ENCODE data around the gene SPTLC2. TPM values are rescaled to one million over a fixed set of nuclear protein-coding genes. Genes with fewer than 3 reads are reported as not detected.

Gene SPTLC2
- total RNA-seq, 1 donor from 2014 or later = 29.9 TPM

DNA sequence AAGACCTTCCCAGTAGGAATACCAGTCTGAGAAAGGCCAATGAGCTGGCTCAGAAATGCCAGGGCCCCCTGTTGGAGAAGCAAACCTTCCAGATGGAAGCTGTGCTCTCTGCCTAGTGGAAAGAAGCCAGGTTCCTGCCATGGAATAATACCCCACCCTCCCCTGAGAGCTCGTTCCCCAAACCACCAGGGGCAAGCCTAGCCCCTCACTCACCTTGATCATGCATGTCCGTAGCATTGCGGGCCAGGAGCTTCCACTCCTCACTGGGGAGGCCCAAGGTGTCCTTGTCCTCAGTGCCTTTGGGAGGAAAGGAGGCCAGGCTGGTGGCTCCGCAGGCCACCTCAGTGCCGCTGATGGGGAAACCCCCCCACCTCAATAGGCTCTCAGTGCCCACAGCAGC, 138.4 kb downstream of the SPTLC2 start:
- Mint-ChIP-seq H3K27me3 (ENCODE audit: insufficient read depth) (peaks cover 6% of the 10 kb centered on the region), H3K4me1 (ENCODE audit: low read depth) (no peaks in the 10 kb centered on the region), H3K27ac (no peak overlapping the region), H3K4me3 (no peak overlapping the region), H3K36me3 (ENCODE audit: low read depth) (no peaks in the 10 kb centered on the region), H3K9me3 (no peaks in the 10 kb centered on the region)
- DNase-seq (ENCODE audit: low spot score) = no peak
- intact Hi-C loops (cut with micrococcal nuclease) = no loop called here

DNA sequence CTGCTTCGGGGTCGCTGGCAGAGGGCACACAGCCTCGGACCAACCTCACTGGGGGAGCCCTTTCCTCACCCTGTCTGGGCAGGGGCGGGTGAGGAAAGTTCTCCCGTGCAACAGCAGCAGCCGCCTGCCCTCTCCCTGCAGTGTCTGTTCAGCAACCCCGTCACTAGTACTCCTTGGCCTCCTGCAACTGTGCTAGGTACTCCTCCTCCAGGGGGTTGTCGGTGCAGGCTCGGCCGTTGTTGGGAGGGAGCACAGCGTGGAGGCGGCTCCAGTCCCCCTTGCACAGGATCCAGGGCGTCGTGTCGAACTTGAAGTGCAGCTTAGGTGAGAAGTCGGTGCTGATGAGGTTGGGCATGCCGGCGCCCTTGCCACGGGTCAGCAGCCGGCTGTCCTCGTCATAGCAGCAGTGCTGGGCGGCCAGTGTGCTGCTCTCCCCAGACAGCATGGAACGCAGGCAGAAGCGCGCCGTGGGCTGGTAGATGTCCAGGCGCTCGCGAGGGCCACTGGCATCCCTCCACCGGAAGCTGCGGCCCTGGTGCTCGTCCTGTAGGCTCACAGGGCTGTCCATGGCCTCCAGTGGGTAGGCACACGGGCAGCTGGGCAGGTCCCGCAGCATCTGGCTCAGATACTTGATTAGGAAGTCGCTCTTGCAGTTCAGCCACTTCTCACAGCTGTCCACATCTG, 140.9 kb downstream of the SPTLC2 start:
- H3K4me1 Mint-ChIP-seq (ENCODE audit: low read depth) = no peaks in the 10 kb centered on the region
- intact Hi-C loops (cut with micrococcal nuclease) = no loop called here
- no peak overlapping the region for H3K27ac Mint-ChIP-seq
- H3K27me3 Mint-ChIP-seq (ENCODE audit: insufficient read depth) = peaks cover 5% of the 10 kb centered on the region
- no peaks in the 10 kb centered on the region for H3K36me3 Mint-ChIP-seq (ENCODE audit: low read depth)
- H3K4me3 Mint-ChIP-seq = no peak overlapping the region
- DNase-seq (ENCODE audit: low spot score) = no peak
- H3K9me3 Mint-ChIP-seq = no peaks in the 10 kb centered on the region

DNA sequence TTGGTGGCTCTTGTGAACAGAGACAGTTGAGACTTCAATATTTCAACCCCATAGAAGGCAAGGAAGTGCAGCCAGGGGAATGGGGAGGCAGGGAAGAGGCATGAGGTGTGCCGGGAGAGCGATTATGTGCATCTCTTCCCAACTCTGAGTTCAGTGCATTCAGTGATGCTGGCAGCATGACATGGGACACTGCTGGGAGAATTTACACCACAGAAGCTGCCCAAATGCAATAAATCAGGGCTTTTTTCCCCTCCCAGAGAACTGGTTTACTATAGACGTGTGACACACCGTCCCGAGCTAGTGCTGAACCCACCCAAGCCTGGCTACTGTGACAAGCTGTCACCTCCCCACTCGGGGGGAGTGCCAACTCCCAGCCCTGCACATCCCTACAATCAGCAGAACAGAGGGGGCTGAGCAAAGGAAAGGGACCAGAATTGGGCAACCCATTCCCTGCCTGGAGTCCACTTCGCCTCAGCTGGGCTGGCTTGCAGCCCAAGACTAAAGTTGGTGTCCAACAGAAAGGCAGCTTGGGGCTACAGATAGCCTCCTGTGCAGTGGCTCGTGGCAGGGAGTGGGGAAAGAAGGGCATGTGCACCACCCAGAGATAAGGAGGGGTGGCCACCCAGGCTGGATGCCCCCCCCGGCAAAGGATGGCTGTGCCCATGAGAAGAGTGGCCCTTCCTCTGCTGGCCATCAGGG, 141.8 kb downstream of the SPTLC2 start:
- peaks cover 3% of the 10 kb centered on the region for H3K27me3 Mint-ChIP-seq (ENCODE audit: insufficient read depth)
- intact Hi-C loops (cut with micrococcal nuclease) = no loop called here

DNA sequence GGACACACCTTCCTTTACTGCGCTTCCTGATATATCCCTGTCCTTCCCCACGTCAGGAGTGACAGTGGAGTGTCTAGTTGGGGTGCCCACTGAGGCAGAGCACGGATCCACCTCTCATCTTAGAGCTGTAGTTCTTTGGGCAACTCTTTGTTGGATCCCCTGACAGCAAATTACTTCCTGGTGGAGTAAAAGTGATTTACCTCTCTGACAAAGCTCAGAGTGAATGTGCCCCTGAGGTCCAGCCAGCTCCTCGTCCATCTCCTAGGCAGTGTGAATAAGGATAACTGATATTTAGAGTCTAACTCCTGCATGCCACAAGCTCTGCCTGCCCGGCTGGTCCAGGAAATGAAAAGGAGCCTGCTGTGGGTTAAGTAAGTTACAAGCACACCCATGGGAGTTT, 142.5 kb downstream of the SPTLC2 start:
- DNase-seq (ENCODE audit: low spot score) = no peak
- Mint-ChIP-seq H3K4me1 (ENCODE audit: low read depth) (no peaks in the 10 kb centered on the region), H3K36me3 (ENCODE audit: low read depth) (peaks cover 9% of the 10 kb centered on the region), H3K9me3 (no peaks in the 10 kb centered on the region), H3K4me3 (no peak overlapping the region), H3K27me3 (ENCODE audit: insufficient read depth) (peaks cover 3% of the 10 kb centered on the region), H3K27ac (no peak overlapping the region)
- intact Hi-C loops (cut with micrococcal nuclease) = no loop called here

More for the DNA sequence above, 141.8 kb downstream of the SPTLC2 start:
- Mint-ChIP-seq H3K9me3 (no peaks in the 10 kb centered on the region), H3K4me3 (no peak overlapping the region), H3K36me3 (ENCODE audit: low read depth) (peaks cover 2% of the 10 kb centered on the region), H3K27ac (no peak overlapping the region), H3K4me1 (ENCODE audit: low read depth) (no peaks in the 10 kb centered on the region)
- no peak for DNase-seq (ENCODE audit: low spot score)

DNA sequence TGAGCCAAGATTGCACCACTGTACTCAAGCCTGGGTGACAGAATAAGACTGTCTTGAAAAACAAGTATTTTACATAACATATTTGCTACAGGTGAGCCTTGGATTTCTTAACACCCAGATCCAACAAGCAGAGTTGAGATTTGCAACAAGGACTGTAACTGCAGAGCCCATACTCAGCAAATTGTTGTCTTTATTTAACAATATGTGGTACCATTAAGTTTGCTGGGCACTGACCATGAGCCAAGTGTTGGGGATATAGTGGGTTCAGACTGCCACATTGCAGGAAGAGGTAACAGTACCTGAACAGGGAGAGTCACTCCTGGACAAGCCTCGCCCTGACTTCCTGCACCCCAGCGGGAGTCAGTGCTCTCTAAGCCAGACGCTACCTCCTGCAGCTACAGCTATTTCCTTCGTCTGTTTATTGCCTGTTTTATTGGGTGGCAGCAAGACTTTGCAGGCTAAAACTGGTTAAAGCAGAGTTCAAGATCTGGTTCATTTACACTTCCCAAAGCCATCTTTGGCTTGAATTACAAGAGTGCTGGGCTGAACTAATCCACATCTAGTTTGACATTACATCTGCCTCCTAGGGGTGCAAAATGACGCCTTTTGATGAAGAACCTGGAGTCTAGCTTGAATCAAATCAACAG, 146.1 kb downstream of the SPTLC2 start:
- Mint-ChIP-seq H3K27me3 (ENCODE audit: insufficient read depth) (peaks cover 3% of the 10 kb centered on the region), H3K27ac (no peak overlapping the region), H3K4me1 (ENCODE audit: low read depth) (no peaks in the 10 kb centered on the region), H3K36me3 (ENCODE audit: low read depth) (peaks cover 25% of the 10 kb centered on the region), H3K4me3 (no peak overlapping the region), H3K9me3 (no peaks in the 10 kb centered on the region)
- intact Hi-C loops (cut with micrococcal nuclease) = no loop called here
- DNase-seq (ENCODE audit: low spot score) = no peak

DNA sequence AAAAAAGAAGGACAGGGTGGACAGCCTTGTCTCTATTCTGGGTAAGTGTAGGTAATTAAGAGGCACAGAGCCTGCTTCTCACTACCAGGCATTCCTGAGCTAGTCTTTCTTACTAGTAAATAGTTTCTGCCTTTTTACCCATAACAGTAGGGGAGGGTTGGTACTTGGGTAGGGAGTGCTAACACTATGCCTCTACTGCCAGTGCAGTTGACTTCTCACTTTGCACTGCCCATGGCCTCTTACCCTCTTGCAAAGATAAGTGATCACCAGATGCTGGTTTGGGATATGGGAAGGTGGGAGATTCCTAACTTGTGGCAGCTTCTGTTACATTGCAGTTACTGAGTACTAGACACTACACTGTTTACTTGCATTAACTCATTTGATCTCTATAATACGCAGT, 146.9 kb downstream of the SPTLC2 start:
- Mint-ChIP-seq H3K27ac (no peak overlapping the region), H3K9me3 (no peaks in the 10 kb centered on the region), H3K36me3 (ENCODE audit: low read depth) (peaks cover 33% of the 10 kb centered on the region), H3K4me3 (no peak overlapping the region), H3K4me1 (ENCODE audit: low read depth) (no peaks in the 10 kb centered on the region), H3K27me3 (ENCODE audit: insufficient read depth) (peaks cover 3% of the 10 kb centered on the region)
- intact Hi-C loops (cut with micrococcal nuclease) = no loop called here
- DNase-seq (ENCODE audit: low spot score) = no peak

DNA sequence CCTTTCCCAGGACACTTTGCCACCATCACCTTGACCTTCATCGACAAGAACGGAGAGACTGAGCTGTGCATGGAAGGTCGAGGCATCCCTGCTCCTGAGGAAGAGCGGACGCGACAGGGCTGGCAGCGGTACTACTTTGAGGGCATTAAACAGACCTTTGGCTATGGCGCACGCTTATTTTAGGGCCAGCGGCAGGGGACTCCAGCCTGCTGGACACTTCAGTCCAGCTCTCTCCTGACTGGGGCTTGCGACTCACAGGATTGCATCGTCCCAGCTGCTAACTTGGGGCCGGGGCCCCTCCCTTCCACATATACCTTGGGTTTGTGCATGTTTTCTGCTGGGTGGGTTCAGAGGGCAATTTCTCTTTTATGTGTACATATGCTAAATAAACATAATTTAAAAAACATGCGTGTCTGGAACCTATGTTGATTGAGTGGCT, 147.4 kb downstream of the SPTLC2 start:
- Mint-ChIP-seq H3K36me3 (ENCODE audit: low read depth) (peaks cover 36% of the 10 kb centered on the region), H3K4me1 (ENCODE audit: low read depth) (no peaks in the 10 kb centered on the region), H3K27ac (no peak overlapping the region), H3K9me3 (no peaks in the 10 kb centered on the region), H3K4me3 (no peak overlapping the region), H3K27me3 (ENCODE audit: insufficient read depth) (no peaks in the 10 kb centered on the region)
- intact Hi-C loops (cut with micrococcal nuclease) = no loop called here
- no peak for DNase-seq (ENCODE audit: low spot score)

DNA sequence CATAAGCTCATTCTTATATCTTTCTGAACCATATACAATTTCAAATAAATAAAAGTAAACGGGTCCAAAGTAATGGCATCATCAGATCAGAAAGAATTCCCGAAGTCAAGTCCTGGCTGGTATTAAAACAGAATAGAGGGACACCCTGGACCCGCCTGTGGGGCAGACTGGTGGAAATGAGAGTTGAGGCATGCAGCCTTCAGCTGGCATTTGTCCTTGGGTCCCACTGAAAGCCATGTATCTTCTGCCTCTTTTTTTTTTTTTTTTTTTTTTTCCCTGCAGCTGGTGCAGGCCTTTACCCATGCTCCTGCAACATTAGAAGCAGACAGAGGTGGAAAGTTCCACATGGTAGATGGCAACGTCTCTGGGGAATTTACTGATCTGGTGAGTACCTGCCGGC, 148.6 kb downstream of the SPTLC2 start:
- intact Hi-C loops (cut with micrococcal nuclease) = no loop called here
- H3K36me3 Mint-ChIP-seq (ENCODE audit: low read depth) = peaks cover 42% of the 10 kb centered on the region

DNA sequence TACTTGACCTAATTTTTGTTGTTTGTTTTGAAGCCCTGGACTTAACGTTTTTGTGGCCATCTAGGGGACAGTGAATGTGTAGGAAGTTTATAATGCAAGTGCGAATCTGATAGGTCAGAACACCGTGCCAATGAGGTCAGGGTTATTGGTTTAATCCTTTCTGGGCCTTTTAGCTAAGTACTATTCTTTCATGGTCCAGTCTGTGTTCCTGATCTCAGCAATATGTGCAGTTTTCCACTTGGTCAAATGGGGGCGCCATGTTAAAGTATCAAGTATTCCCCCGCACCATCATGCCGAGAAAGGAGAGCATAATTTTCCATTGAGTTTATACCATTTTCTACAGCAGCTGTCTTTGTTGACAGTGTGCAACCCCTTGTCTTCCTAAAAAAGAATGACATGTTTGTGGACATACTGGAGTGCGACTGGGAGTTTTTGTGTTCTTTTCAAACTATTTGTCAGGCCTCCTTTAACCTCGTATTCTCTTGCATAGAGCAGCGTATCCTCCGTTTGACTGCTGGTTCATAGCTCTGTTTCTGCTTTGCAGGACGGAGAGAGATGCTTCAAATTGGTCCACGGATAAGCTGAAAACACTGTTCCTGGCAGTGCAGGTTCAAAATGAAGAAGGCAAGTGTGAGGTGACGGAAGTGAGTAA, 157.2 kb downstream of the SPTLC2 start:
- H3K9me3 Mint-ChIP-seq = no peaks in the 10 kb centered on the region
- H3K36me3 Mint-ChIP-seq (ENCODE audit: low read depth) = peaks cover 42% of the 10 kb centered on the region
- no peaks in the 10 kb centered on the region for H3K27me3 Mint-ChIP-seq (ENCODE audit: insufficient read depth)
- H3K27ac Mint-ChIP-seq = peak overlapping the region; percentile 83
- DNase-seq (ENCODE audit: low spot score) = peak; percentile 51
- H3K4me1 Mint-ChIP-seq (ENCODE audit: low read depth) = peaks cover 29% of the 10 kb centered on the region
- peak overlapping the region; percentile 100 for H3K4me3 Mint-ChIP-seq
- intact Hi-C loops (cut with micrococcal nuclease) = loop anchor here (1.0 to 10.0 kb wide), 4 partner anchors 40 to 497 kb away; partner anchors contain the start of gene ISM2

More for the DNA sequence above, 148.6 kb downstream of the SPTLC2 start:
- no peak for DNase-seq (ENCODE audit: low spot score)
- no peaks in the 10 kb centered on the region for H3K9me3 Mint-ChIP-seq
- no peak overlapping the region for H3K4me3 Mint-ChIP-seq
- H3K4me1 Mint-ChIP-seq (ENCODE audit: low read depth) = no peaks in the 10 kb centered on the region
- no peak overlapping the region for H3K27ac Mint-ChIP-seq
- no peaks in the 10 kb centered on the region for H3K27me3 Mint-ChIP-seq (ENCODE audit: insufficient read depth)

DNA sequence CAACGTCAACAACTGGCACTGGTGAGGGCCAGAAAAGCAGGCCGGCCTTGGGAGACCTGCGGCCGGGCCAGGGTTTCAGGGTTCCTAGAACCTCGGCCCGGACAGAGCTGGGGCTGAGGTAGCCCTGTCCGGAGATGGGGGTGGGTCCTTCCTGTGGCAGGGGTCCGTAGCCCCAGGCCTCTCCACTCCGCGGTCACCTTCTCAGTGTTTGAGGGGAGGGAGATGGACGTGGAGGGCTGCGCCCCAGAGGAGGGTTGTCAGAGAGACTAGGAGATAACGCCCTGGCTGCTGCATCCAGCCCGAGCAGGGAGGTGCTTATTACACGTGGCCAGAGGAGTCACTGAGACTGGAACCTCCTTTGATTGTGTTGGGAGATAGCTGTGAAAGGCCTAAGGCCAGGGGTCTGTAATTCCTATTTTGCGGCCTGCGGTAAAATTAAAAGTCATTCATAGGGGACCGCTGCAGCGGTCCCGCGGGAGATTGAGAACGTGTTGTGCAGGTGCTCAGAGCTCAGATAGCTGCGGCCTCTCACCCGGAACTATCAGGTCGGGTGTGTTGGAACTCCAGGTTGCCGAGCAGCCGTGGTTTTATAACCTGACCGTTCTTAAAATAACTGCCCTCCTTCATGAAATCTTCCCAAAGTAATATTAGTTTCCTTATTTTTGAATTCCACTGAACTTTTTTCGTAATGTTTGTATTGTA, 158.0 kb downstream of the SPTLC2 start:
- Mint-ChIP-seq H3K36me3 (ENCODE audit: low read depth) (peaks cover 38% of the 10 kb centered on the region), H3K4me3 (peak overlapping the region; percentile 100), H3K27me3 (ENCODE audit: insufficient read depth) (no peaks in the 10 kb centered on the region), H3K27ac (peak overlapping the region; percentile 100), H3K9me3 (no peaks in the 10 kb centered on the region), H3K4me1 (ENCODE audit: low read depth) (peaks cover 29% of the 10 kb centered on the region)
- DNase-seq (ENCODE audit: low spot score) = peak; percentile 32
- intact Hi-C loops (cut with micrococcal nuclease) = loop anchor here (2.0 to 10.0 kb wide), 3 partner anchors 40 to 496 kb away; partner anchors contain the start of gene ISM2

DNA sequence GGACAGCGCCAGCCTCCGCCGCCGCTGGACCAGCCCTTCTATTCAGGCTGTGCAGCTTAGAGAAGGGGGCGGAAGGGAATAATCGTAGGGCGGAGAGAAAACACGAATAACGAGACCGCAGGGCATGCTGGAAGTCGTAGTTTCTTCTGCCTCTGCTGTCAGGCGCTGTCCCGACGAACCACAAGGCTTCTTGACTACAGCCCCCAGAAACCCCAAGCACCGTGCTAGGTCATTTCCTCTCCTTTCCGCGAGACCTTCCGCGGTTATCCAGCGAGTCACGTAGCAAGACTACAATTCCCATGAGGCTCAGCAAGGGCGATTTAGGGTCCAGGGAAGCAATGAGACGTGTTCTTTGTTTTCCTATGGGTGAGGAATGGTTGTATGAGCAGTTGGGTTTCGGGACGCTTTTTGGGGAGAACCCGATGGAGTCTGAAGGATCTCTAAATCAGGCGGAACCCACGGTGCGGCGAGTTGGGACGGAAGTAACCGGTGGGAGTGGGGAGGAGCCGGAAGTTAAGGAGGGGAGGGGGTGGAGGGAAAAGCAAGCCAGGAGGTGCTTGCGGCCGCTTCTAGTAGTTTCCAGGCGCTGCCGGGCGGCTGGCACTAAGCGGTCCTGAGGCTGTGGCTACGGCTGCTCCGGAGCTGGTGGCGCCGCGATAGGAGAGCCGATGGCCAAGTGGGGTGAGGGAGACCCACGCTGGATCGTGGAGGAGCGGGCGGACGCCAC, 158.8 kb downstream of the SPTLC2 start, which contains the start of the genes AHSA1 and VIPAS39:
Gene AHSA1 (plus strand): TSS at position 572 of the 727 bp plus-strand sequence. CDS start 97 bp downstream, at position 669.
Gene VIPAS39 (minus strand): TSS at position 80 of the 727 bp plus-strand sequence. CDS start 3,499 bp downstream, outside the sequence.
- H3K27me3 Mint-ChIP-seq (ENCODE audit: insufficient read depth) = no peaks in the 10 kb centered on the region
- H3K36me3 Mint-ChIP-seq (ENCODE audit: low read depth) = peaks cover 36% of the 10 kb centered on the region
- no peaks in the 10 kb centered on the region for H3K9me3 Mint-ChIP-seq
- H3K4me3 Mint-ChIP-seq = peak within 1 kb of the TSS; percentile 100
- DNase-seq (ENCODE audit: low spot score) = peak; percentile 92
- peak within 1 kb of the TSS; percentile 100 for H3K27ac Mint-ChIP-seq
- peaks cover 29% of the 10 kb centered on the region for H3K4me1 Mint-ChIP-seq (ENCODE audit: low read depth)
- intact Hi-C loops (cut with micrococcal nuclease) = loop anchor here (1.0 to 10.0 kb wide), 13 partner anchors 41 to 1305 kb away; partner anchors contain the start of genes ADCK1, ALKBH1, CIPC and GSTZ1

Data from activated T-helper 1 cell treated with anti-CD3 and anti-CD28 coated beads, Interleukin-12 subunit alpha, Interleukin-12 subunit beta, Interleukin-2, Interleukin-4 antibody, amounts not matched to agents 30 ng/mL and 10 ng/mL and 1 ng/mL, durations not matched to agents 14 hours and 24 hours and 36 hours (primary cell).